HepG2 (cell line): ENCODE data around the gene HDLBP. TPM values are rescaled to one million over a fixed set of nuclear protein-coding genes. Genes with fewer than 3 reads are reported as not detected.

Experiments
- ATF5 ChIP-seq: sonication (generic); formaldehyde crosslinking; IDR thresholded peaks from 2 replicates; pipeline ENCODE4 v1.4.0; 2020; ENCODE audit warnings: mild to moderate bottlenecking, low read depth, missing genetic modification reagents
- DMTF1 ChIP-seq: sonication (generic); formaldehyde crosslinking; IDR thresholded peaks from 2 replicates; pipeline ENCODE4 v1.4.0; 2020; ENCODE audit warnings: mild to moderate bottlenecking, missing genetic modification reagents
- E2F5 ChIP-seq: sonication (generic); formaldehyde crosslinking; conservative IDR thresholded peaks from 2 replicates; pipeline ENCODE4 v1.4.0; 2020; ENCODE audit warnings: missing genetic modification reagents
- FOXK1 ChIP-seq: sonication (generic); formaldehyde crosslinking; IDR thresholded peaks from 2 replicates; pipeline ENCODE4 v1.4.0; 2020; ENCODE audit warnings: low read depth, missing genetic modification reagents, borderline replicate concordance
- HBP1 ChIP-seq: IDR thresholded peaks from 2 replicates; pipeline ENCODE4 v1.6.1; 2016; ENCODE audit warnings: low read depth, control low read depth
- HDAC1 ChIP-seq: sonication (generic); formaldehyde crosslinking; IDR thresholded peaks from 2 replicates; pipeline ENCODE4 v1.5.1; 2020; ENCODE audit warnings: mild to moderate bottlenecking, missing genetic modification reagents
- HNRNPH1 ChIP-seq: fragments of 200-400 bp; formaldehyde crosslinking; optimal IDR thresholded peaks from 2 replicates; pipeline ENCODE3; 2017; ENCODE audit warnings: mild to moderate bottlenecking, low read depth, low read length
- HNRNPK ChIP-seq: fragments of 200-400 bp; formaldehyde crosslinking; IDR thresholded peaks from 2 replicates; pipeline ENCODE4 v1.6.1; 2018; ENCODE audit warnings: low read length, low read depth, moderate library complexity, mild to moderate bottlenecking; ENCODE audit not compliant: poor library complexity, severe bottlenecking
- KLF11 ChIP-seq: IDR thresholded peaks from 2 replicates; pipeline ENCODE4 v1.6.1; 2016; ENCODE audit warnings: missing compliant biosample characterization
- LBX2 ChIP-seq: sonication (generic); formaldehyde crosslinking; IDR thresholded peaks from 2 replicates; pipeline ENCODE4 v1.5.0; 2020; ENCODE audit warnings: missing genetic modification reagents, mild to moderate bottlenecking, borderline replicate concordance
- MEIS1 ChIP-seq: sonication (generic); formaldehyde crosslinking; IDR thresholded peaks from 2 replicates; pipeline ENCODE4 v1.9.0; 2021; ENCODE audit warnings: mild to moderate bottlenecking, missing genetic modification reagents, moderate library complexity, borderline replicate concordance
- MYPOP ChIP-seq: sonication (generic); formaldehyde crosslinking; IDR thresholded peaks from 2 replicates; pipeline ENCODE4 v1.8.1; 2023; ENCODE audit warnings: mild to moderate bottlenecking, moderate library complexity, missing genetic modification reagents
- PHF21A ChIP-seq: sonication (generic); formaldehyde crosslinking; IDR thresholded peaks from 2 replicates; pipeline ENCODE4 v1.5.0; 2020; ENCODE audit warnings: mild to moderate bottlenecking, missing genetic modification reagents
- RCOR2 ChIP-seq: IDR thresholded peaks from 2 replicates; pipeline ENCODE4 v1.6.1; 2016; ENCODE audit warnings: missing biosample characterization, missing genetic modification reagents
- RXRB ChIP-seq: IDR thresholded peaks from 2 replicates; pipeline ENCODE4 v1.6.1; 2016; ENCODE audit warnings: borderline replicate concordance, missing genetic modification reagents, missing compliant biosample characterization
- SP140L ChIP-seq: sonication (generic); formaldehyde crosslinking; IDR thresholded peaks from 2 replicates; pipeline ENCODE4 v1.4.0; 2020; ENCODE audit warnings: missing genetic modification reagents, borderline replicate concordance
- TCF7L2 ChIP-seq: IDR thresholded peaks from 2 replicates; pipeline ENCODE4 v1.6.1; 2011; ENCODE audit warnings: mild to moderate bottlenecking, low read depth, low read length, moderate library complexity
- ZBTB34 ChIP-seq: sonication (generic); formaldehyde crosslinking; IDR thresholded peaks from 2 replicates; pipeline ENCODE4 v1.8.0; 2022; ENCODE audit warnings: mild to moderate bottlenecking, missing genetic modification reagents
- ZNF350 ChIP-seq: sonication (generic); formaldehyde crosslinking; IDR thresholded peaks from 2 replicates; pipeline ENCODE4 v1.4.0; 2020; ENCODE audit warnings: mild to moderate bottlenecking, low read depth, missing genetic modification reagents, borderline replicate concordance
- ZSCAN9 ChIP-seq: IDR thresholded peaks from 2 replicates; pipeline ENCODE4 v1.6.1; 2016; ENCODE audit warnings: borderline replicate concordance
- polyA plus RNA-seq, 8 experiments: library from polyadenylated mRNA; depleted of rRNA in 3 of 8; stranded (reverse) in 7 of 8; unstranded in 1 of 8; fragments of >200 nt; fragmentation: Illumina TruSeq in 4 of 8; extraction: Trizol in 4 of 8; gene quantifications; 2 replicates each; pipeline versions ENCODE4 v1.2.1 to v1.2.3, GENCODE V29; 2011 to 2016; ENCODE audit warnings: low read depth in 4 of 8, missing spikeins in 1 of 8, mixed read lengths in 1 of 8; ENCODE audit not compliant: insufficient read depth in 1 of 8
- total RNA-seq, 5 experiments: library from RNA; depleted of rRNA; stranded (reverse); fragments of >200 nt; fragmentation: Illumina TruSeq; extraction: Trizol; gene quantifications; 2 replicates each; pipeline ENCODE4 v1.2.3, GENCODE V29; 2016; ENCODE audit warnings: low read depth in 1 of 5

Gene HDLBP
- total and polyA plus RNA-seq, 2 of the 13 experiments (the other 11 are each of a cell fraction or from before 2014, with no cell fraction given), result 464 to 707 TPM

- TF ChIP-seq ATF5 (no peak), MEIS1 (CRISPR knock-in tag) (no peak), PHF21A (CRISPR knock-in tag) (no peak), HNRNPK (peak; percentile 71), DMTF1 (no peak), ZBTB34 (CRISPR knock-in tag) (peak; percentile 26; the same call in 1 of the 2 replicates), LBX2 (CRISPR knock-in tag) (no peak), HNRNPH1 (no peak), ZNF350 (CRISPR knock-in tag) (no peak), RXRB (CRISPR knock-in tag) (peak; percentile 7; the same call in 1 of the 2 replicates), E2F5 (CRISPR knock-in tag) (no peak), KLF11 (CRISPR knock-in tag) (no peak), FOXK1 (CRISPR knock-in tag) (no peak), RCOR2 (no peak), MYPOP (no peak), TCF7L2 (no peak), ZSCAN9 (no peak), SP140L (CRISPR knock-in tag) (no peak), HDAC1 (CRISPR knock-in tag) (peak; percentile 49; the same call in 1 of the 2 replicates), HBP1 (CRISPR knock-in tag) (no peak)
Observed at GRCh38 chr2:241272303-241273209, 42.9 kb downstream of the HDLBP start (continued).
